HG02588 (cell line): Measurements from ENCODE around the gene PXT1.

Experiments
- ATAC-seq: cut with Tn5 transposase; IDR thresholded peaks from one replicate; pipeline ENCODE4 v1.9.1; 2021; ENCODE audit warnings: mild to moderate bottlenecking, moderate library complexity; ENCODE audit not compliant: unreplicated experiment

The PXT1 gene

DNA sequence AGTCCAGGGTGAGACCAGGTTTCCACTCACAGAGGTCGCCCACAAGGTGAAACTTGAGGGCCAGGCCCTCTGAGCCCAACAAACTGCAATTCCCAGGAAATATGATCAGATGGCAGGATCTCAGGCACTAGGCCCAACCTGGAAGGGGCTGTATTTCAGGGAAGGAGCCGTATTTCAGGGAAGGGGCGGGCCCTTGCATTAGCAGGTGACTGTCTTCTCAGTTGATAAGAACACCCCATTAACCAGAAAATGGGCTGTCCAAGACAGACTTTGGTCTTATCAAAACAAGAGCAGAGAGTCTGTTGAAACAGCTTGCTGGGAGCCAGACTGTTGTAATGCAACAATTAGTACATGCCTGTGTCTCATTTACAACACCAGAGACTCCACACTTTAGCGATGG is 95.0 kb downstream of the PXT1 start:
- no peak for ATAC-seq

DNA sequence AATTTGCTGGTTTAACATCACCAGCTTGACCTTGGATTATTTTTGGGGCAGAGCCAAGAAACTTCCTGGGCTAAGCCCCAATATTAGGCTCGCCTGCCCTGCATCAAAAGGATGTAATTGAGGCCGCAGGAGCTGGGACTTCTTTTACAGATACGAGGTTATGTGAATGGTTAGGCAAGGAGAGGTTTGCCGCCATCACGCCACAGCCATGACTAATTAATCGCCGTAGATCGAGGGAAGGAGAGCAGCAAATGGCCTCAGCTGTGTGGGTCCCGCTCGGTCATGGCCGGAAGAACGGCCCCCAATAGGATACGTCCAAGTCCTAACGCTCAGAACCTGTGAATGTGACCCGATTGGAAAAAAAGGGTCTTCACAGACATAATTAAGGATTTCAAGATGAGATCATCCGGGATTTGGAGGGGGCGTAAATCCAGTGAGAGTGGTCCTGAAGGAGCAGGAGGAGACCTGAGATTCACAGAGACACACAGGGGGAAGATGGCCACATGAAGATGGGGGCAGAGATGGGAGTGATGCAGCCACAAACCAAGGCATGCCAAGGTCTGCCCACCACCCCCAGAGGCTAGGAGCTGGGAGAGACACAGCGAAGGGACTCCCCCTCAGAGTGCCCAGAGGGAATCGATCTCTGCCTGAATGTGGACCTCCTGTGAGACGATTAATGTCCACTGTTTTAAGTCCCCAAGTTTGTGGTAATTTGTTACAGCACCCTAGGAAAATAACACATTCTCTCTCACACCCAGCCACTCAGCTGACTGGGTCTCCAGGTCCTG is 96.0 kb downstream of the PXT1 start:
- no peak for ATAC-seq

DNA sequence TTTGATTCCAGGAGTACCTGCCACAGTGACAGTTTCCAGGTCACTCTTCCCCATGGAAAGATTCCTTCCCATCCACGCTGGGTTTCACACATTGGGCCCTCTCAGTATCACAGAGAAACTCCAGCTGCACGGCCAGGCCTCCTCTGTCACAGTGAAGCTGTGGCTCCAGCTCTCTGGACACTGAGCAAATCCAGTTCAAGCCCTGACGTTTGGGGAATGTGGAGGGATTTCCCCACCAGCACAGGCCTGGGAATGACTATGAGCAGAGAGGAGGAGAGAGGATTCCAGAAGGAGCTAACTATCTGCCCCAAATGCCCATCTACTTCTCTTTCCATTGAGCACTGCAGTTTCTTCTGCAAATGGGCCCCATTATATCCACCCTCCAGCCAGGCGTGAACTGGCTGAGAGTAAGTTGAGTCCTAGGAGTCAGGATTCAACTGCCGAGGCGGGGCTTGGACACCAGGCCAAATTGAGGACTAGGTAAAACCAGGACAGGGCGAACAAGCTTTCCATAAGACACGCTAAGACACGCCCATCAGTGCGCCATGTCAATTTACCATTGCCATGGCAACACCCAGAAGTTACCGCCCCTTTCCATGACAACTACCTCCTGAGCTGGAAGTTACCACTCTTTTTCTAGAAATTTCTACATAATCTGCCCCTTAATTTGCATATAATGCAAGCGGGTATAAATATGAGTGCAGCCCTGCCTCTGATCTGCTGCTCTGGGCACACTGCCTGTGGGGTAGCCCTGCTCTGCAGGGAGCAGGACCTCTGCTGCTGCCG is 96.8 kb downstream of the PXT1 start:
- no peak for ATAC-seq

DNA sequence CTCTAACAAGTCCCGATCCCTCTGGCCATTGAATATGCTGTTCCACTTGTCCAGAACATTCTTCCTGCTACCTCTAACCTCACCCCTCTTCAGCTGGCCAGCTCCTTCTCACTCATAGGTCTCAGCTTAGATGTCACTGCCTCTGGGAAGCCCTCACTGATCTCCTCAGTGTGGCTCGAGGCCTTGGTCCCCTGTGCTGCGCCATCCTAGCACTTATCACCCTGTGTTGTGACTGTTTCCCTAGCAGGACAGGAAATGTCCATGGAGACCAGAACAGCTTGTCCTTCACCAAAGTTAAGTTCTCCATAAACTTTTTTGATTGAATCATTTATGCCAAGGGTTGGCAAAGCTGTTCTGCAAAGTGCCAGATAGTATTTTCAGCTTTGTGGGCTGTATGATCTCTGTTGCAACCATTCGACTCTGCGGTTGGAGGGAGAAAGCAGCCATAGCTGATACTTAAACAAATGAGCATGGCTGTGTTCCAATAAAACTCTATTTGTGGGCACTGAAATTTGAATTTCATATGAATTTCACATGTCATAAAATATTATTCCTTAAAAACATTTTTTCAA is 99.5 kb downstream of the PXT1 start:
- no peak for ATAC-seq

DNA sequence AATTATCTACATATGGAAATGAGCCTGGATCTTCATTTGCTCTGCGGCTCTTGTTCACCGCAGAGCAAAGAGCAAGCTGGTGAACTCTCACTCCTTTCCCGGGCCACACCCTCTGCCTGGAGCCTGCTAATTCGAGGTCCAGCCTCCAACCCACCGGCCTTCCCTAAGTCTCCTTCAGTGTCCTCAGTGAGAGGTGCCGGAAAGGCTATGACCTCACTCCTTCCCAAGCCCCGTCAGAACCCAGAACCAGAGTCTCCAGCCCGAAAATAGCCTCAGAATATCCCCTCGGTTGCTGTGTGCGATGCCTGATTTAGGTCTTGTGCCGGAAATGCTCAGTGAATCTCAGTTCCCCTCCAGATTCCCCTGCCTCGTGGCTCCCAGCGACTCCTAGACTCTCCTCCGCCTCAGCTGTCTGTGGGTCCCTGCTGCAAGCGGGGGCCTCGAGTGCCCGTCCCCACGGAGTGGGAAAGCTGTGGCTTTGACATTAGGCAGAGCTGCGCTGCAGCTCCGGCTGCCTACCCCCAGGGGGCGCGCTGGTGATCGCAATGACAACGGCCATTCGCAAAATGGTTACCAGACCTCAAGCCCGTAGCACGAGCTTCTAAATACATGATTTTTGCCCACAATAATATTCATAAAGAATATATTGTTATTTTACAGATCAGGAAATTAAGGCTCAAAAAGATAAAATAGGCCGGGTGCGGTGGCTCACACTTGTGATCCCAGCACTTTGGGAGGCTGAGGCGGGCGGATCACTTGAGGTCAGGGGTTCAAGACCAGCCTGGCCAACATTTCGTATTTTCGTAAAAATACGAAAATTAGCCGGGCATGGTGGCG is 101.8 kb downstream of the PXT1 start:
- no peak for ATAC-seq
